ENCODE measurements around the gene HNMT.

DNA sequence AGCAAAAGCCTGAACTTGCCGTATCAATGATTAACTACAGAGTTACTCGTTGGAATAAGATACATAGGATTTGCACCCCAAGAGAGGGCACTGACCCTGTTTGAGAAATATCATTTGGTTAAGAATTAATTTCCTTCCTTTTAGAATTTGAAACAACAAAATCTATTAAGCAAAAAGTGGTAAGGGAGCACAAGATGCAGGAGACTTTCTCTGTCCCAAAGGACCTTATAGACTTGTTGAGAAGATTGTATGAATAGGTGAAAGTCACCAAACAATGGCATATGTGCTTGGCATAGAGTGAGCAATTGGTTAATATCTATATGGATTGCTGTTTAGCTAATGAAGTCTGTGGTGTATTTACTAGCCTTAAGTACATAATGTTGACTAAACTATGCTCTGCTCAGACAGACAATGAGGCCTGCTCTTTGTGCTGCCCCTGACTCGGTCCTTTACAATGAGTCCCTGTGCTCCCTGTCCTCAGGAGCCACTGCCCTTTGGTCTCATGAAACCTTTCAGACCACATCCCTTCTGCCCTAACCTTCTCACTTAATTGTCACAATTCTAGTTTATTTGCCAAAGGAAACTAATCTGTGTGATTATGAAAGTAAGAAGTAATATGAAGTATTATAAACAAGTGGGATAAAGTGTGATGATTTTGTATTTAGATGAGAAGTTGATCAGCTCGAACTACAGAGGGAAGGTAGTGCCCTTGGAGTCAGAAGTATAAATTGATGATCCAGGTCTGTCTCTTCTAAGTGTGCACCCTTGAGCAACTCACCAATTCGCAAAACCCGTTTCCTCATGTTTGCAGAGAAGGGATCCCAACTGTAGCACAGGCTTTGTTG, 21.2 kb upstream of the HNMT start:
- TF ChIP-seq, protein P1, sequence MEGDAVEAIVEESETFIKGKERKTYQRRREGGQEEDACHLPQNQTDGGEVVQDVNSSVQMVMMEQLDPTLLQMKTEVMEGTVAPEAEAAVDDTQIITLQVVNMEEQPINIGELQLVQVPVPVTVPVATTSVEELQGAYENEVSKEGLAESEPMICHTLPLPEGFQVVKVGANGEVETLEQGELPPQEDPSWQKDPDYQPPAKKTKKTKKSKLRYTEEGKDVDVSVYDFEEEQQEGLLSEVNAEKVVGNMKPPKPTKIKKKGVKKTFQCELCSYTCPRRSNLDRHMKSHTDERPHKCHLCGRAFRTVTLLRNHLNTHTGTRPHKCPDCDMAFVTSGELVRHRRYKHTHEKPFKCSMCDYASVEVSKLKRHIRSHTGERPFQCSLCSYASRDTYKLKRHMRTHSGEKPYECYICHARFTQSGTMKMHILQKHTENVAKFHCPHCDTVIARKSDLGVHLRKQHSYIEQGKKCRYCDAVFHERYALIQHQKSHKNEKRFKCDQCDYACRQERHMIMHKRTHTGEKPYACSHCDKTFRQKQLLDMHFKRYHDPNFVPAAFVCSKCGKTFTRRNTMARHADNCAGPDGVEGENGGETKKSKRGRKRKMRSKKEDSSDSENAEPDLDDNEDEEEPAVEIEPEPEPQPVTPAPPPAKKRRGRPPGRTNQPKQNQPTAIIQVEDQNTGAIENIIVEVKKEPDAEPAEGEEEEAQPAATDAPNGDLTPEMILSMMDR (IDR thresholded peaks at IDR 0.05), result no peak
- no peak for TF ChIP-seq POLR2A (IDR thresholded peaks at IDR 0.05; ENCODE audit: low read depth)
- no peak for TF ChIP-seq POLR2AphosphoS5 (IDR thresholded peaks at IDR 0.05)
